Gastrocnemius medialis (tissue), 4 donors: ENCODE data around the gene CNOT4.

Source experiments
- POLR2A ChIP-seq, 2 donors: fragments of 450-650 bp; IDR thresholded peaks; one replicate each; pipeline ENCODE4 v1.6.1; 2017; ENCODE audit warnings: antibody characterized with exemption in 2 of 2, mild to moderate bottlenecking in 2 of 2, moderate library complexity in 2 of 2
- TF ChIP-seq, protein P1 (sequence below), 5 experiments: fragments of 450-650 bp in 3 of 5; fragments of 200-600 bp in 2 of 5; sonication (generic) in 2 of 5; IDR thresholded peaks in 4 of 5; conservative IDR thresholded peaks in 1 of 5; 1 replicate in 4 of 5; 2 replicates in 1 of 5; pipeline ENCODE4 v1.5.1; 2016 to 2019; ENCODE audit warnings: antibody characterized with exemption in 5 of 5, mild to moderate bottlenecking in 3 of 5, moderate library complexity in 3 of 5

DNA sequence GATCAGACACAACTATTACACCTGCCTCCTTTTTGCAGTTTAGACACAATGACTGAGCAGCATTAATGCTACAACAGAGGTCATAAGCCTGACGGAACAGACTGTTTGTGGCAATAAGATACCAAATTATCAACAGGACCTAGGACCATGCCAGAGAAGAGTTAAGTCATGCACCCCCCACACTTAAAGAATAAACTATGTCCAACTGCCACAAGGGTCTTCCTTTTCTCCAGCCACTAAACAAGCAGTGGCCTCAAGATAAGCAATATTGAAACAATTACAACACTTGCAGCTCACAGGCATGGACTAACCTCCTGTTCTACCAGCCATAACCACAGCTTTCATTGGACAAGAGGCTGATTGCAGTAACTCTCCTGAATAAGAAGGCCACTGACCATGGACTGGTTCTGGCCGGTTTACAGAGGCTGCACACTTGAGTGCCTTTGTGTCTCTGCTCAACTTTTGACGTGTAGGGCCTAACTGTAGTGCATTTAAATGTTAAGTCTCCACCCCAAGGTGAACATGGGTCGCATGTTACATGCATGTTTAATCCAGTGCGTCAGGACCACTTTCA is 171.8 kb downstream of the CNOT4 start:
- no peak for TF ChIP-seq POLR2A (IDR thresholded peaks at IDR 0.05)
- TF ChIP-seq, protein P1, sequence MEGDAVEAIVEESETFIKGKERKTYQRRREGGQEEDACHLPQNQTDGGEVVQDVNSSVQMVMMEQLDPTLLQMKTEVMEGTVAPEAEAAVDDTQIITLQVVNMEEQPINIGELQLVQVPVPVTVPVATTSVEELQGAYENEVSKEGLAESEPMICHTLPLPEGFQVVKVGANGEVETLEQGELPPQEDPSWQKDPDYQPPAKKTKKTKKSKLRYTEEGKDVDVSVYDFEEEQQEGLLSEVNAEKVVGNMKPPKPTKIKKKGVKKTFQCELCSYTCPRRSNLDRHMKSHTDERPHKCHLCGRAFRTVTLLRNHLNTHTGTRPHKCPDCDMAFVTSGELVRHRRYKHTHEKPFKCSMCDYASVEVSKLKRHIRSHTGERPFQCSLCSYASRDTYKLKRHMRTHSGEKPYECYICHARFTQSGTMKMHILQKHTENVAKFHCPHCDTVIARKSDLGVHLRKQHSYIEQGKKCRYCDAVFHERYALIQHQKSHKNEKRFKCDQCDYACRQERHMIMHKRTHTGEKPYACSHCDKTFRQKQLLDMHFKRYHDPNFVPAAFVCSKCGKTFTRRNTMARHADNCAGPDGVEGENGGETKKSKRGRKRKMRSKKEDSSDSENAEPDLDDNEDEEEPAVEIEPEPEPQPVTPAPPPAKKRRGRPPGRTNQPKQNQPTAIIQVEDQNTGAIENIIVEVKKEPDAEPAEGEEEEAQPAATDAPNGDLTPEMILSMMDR (IDR thresholded peaks at IDR 0.05 in 4 of 5, conservative IDR thresholded peaks at IDR 0.05 in 1 of 5), result no peak
